Panc1 (cell line): ENCODE results near the gene BRD4. TPM values are rescaled to one million over a fixed set of nuclear protein-coding genes. Genes with fewer than 3 reads are reported as not detected.

ENCODE experiments used
- ATAC-seq: fragments of 200-7000 bp; cut with Tn5 transposase; 2 replicates; pipeline ENCODE4 v1.9.1; 2020; ENCODE audit warnings: mild to moderate bottlenecking, moderate library complexity
- BruUV-seq: library from RNA; stranded (reverse); fragments of 400-500 nt; replicated peaks from 2 replicates; lab custom pipeline; 2021; lab: Mats Ljungman, UMichigan
- CTCF ChIA-PET: fragments of 300-600 bp; sonication (Branson Sonifier 250); formaldehyde crosslinking; loops from one replicate; lab custom pipeline; 2022; ENCODE audit warnings: antibody characterized with exemption; lab: Charles Lee
- POLR2A ChIA-PET: fragments of 300-600 bp; sonication (Branson Sonifier 250); formaldehyde crosslinking; loops from one replicate; lab custom pipeline; 2022; ENCODE audit warnings: antibody characterized with exemption; lab: Charles Lee
- DNase-seq: peaks from one replicate; pipeline ENCODE4 v3.0.0-alpha.2; 2010; ENCODE audit warnings: low read depth, low spot score
- H3K27ac ChIP-seq: 2 replicates; pipeline ENCODE4 v1.5.1; 2011; ENCODE audit warnings: mild to moderate bottlenecking, low read length, inconsistent platforms
- H3K27me3 ChIP-seq: fragments of 200-500 bp; sonication (Bioruptor generic); 2 replicates; pipeline ENCODE4 v1.6.0; 2014; ENCODE audit warnings: low read length, inconsistent platforms; ENCODE audit not compliant: control insufficient read depth, insufficient read depth
- H3K36me3 ChIP-seq: fragments of 200-500 bp; sonication (Bioruptor generic); 2 replicates; pipeline ENCODE4 v1.5.1; 2014; ENCODE audit warnings: inconsistent platforms, mild to moderate bottlenecking, low read length, moderate library complexity; ENCODE audit not compliant: control insufficient read depth, insufficient read depth
- H3K4me1 ChIP-seq: 2 replicates; pipeline ENCODE4 v1.5.1; 2011; ENCODE audit warnings: inconsistent platforms, mild to moderate bottlenecking, low read length, moderate library complexity; ENCODE audit not compliant: control insufficient read depth, insufficient read depth
- H3K4me3 ChIP-seq, 2 experiments: 2 replicates each; pipeline ENCODE4 v1.5.1; 2011 to 2012; ENCODE audit warnings: low read depth in 2 of 2, low read length in 2 of 2, mild to moderate bottlenecking in 2 of 2, inconsistent platforms in 1 of 2, moderate library complexity in 1 of 2
- H3K9me3 ChIP-seq: fragments of 200-500 bp; sonication (Bioruptor generic); 2 replicates; pipeline ENCODE4 v1.5.1; 2014; ENCODE audit warnings: low read depth, mild to moderate bottlenecking, inconsistent platforms, low read length, moderate library complexity; ENCODE audit not compliant: control insufficient read depth, insufficient read depth
- POLR2AphosphoS5 ChIP-seq: IDR thresholded peaks from 2 replicates; pipeline ENCODE4 v1.6.1; 2012; ENCODE audit warnings: mild to moderate bottlenecking, low read depth, low read length, moderate library complexity
- SIN3A ChIP-seq: IDR thresholded peaks from 2 replicates; pipeline ENCODE4 v1.6.1; 2012; ENCODE audit warnings: low read depth, mild to moderate bottlenecking, low read length, moderate library complexity, borderline replicate concordance; ENCODE audit not compliant: insufficient read depth
- TCF7L2 ChIP-seq: IDR thresholded peaks from 2 replicates; pipeline ENCODE4 v1.6.1; 2011; ENCODE audit warnings: mild to moderate bottlenecking, low read depth, low read length, inconsistent platforms
- in situ Hi-C: cut with HindIII; loops from 2 replicates; pipeline ENCODE4 v1.10.0; 2016; ENCODE audit warnings: low sequenced_read_pairs, low pct_unique_long_range_greater_than_20kb
- intact Hi-C: fragments of 100-400 bp; cut with micrococcal nuclease; formaldehyde crosslinking; loops from one replicate; pipeline ENCODE4 v1.10.0; 2022; ENCODE audit not compliant: unreplicated experiment
- total RNA-seq: library from RNA; stranded (reverse); gene quantifications from one replicate; pipeline ENCODE4 v1.2.1, GENCODE V29; 2021; ENCODE audit not compliant: unreplicated experiment
- TF ChIP-seq, protein P1 (sequence below): fragments of 450-650 bp; IDR thresholded peaks from 2 replicates; pipeline ENCODE4 v1.5.1; 2017; ENCODE audit warnings: mild to moderate bottlenecking
- TF ChIP-seq, protein P2 (sequence below), 2 experiments: IDR thresholded peaks; 2 replicates each; pipeline ENCODE4 v1.6.1; 2011 to 2012; ENCODE audit warnings: low read depth in 2 of 2, control low read depth in 1 of 2, low read length in 1 of 2, mild to moderate bottlenecking in 1 of 2, moderate library complexity in 1 of 2; ENCODE audit not compliant: insufficient read depth in 1 of 2

BRD4 gene
- total RNA-seq, 1 experiment from 2014 or later: 102 TPM

DNA sequence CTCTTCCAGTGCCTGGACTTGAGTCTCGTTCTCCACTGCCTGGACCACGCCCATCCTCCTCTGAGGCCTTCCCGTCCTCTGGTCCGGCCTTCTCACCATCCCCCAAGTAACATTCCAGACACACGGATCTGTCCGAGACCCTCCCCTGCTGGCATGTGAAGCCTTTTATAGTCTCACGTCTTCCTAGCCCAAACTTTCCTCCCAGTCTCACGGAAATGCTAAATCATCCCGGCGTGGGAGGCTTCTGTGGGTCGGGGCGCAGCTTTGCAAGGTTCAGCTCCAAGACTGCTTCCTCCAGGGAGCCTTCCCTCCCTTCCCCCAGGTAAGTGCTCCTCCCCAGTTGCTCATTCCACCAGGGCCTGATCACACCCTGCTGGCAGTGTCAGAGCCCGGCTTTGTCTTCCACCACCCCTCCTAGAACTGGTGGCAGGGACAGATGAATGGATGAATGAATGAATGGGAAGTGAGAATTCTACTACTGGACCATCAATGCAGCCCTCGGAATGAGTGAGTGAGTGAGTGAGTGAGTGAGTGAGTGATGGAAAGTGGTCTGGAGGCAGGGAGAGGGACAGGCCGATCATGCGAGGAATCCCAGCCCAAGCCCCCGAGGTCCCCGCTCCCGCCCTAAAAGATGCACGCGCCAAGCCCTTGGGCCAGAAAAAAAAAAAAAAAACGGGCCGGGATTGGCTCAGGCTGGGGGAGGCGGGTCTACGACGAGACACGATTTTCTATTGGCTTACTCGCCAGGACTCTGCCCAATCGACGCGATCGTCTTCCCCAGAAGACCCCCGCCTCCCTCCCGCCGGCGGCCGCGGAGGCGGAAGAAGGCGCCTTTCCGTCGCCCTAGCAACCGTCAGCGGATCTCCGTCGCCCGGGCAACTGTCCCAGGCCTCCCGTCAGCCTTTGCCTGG, 109.3 kb downstream of the BRD4 start:
- DNase-seq (peak; percentile 24), ATAC-seq (peak; percentile 97)
- Histone ChIP-seq H3K27ac (peak overlapping the region; percentile 65), H3K4me3 (peak overlapping the region; percentile 54 to 56), H3K9me3 (no peaks in the 10 kb centered on the region), H3K4me1 (peaks cover 6% of the 10 kb centered on the region), H3K36me3 (no peaks in the 10 kb centered on the region), H3K27me3 (no peaks in the 10 kb centered on the region)
- CTCF ChIA-PET: no interaction called here
- POLR2A ChIA-PET: no interaction called here
- intact Hi-C loops (no loop called here), in situ Hi-C loops (no loop called here)
- TF ChIP-seq TCF7L2 (no peak), SIN3A (no peak), POLR2AphosphoS5 (0 out of 2 replicates have a peak, but pooled peaks have one; percentile 19)
- TF ChIP-seq, protein P1, sequence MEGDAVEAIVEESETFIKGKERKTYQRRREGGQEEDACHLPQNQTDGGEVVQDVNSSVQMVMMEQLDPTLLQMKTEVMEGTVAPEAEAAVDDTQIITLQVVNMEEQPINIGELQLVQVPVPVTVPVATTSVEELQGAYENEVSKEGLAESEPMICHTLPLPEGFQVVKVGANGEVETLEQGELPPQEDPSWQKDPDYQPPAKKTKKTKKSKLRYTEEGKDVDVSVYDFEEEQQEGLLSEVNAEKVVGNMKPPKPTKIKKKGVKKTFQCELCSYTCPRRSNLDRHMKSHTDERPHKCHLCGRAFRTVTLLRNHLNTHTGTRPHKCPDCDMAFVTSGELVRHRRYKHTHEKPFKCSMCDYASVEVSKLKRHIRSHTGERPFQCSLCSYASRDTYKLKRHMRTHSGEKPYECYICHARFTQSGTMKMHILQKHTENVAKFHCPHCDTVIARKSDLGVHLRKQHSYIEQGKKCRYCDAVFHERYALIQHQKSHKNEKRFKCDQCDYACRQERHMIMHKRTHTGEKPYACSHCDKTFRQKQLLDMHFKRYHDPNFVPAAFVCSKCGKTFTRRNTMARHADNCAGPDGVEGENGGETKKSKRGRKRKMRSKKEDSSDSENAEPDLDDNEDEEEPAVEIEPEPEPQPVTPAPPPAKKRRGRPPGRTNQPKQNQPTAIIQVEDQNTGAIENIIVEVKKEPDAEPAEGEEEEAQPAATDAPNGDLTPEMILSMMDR: no peak
- TF ChIP-seq, protein P2, sequence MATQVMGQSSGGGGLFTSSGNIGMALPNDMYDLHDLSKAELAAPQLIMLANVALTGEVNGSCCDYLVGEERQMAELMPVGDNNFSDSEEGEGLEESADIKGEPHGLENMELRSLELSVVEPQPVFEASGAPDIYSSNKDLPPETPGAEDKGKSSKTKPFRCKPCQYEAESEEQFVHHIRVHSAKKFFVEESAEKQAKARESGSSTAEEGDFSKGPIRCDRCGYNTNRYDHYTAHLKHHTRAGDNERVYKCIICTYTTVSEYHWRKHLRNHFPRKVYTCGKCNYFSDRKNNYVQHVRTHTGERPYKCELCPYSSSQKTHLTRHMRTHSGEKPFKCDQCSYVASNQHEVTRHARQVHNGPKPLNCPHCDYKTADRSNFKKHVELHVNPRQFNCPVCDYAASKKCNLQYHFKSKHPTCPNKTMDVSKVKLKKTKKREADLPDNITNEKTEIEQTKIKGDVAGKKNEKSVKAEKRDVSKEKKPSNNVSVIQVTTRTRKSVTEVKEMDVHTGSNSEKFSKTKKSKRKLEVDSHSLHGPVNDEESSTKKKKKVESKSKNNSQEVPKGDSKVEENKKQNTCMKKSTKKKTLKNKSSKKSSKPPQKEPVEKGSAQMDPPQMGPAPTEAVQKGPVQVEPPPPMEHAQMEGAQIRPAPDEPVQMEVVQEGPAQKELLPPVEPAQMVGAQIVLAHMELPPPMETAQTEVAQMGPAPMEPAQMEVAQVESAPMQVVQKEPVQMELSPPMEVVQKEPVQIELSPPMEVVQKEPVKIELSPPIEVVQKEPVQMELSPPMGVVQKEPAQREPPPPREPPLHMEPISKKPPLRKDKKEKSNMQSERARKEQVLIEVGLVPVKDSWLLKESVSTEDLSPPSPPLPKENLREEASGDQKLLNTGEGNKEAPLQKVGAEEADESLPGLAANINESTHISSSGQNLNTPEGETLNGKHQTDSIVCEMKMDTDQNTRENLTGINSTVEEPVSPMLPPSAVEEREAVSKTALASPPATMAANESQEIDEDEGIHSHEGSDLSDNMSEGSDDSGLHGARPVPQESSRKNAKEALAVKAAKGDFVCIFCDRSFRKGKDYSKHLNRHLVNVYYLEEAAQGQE (IDR thresholded peaks at IDR 0.05; ENCODE audit: insufficient read depth in 1 of 2, low read depth in 2 of 2, low read length in 1 of 2): no peak
- BruUV-seq: no TSS peak

DNA sequence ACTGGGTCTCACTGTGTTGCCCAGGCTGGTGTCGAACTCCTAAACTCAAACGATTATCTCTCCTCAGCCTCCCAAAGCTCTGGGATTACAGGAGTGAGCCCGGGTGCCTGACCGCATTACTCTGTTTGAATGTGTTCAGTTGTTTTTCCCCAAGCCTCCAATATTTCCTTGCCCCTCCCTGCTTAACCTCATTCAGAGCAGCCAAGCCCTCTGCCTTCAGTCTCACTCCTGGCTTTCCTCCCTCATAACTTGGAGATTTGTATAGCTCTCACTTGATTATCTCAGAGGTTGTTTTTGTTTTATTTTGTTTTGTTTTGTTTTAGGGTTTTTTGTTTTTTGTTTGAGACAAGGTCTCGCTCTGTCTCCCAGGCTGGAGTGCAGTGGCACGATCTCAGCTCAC, 111.5 kb downstream of the BRD4 start:
- Histone ChIP-seq H3K9me3 (no peaks in the 10 kb centered on the region), H3K4me1 (peaks cover 6% of the 10 kb centered on the region), H3K27me3 (no peaks in the 10 kb centered on the region), H3K27ac (no peak overlapping the region), H3K36me3 (no peaks in the 10 kb centered on the region), H3K4me3 (no peak overlapping the region)
- ChIA-PET POLR2A (no interaction called here), CTCF (no interaction called here)
- intact Hi-C loops (no loop called here), in situ Hi-C loops (no loop called here)
- ATAC-seq (no peak), DNase-seq (no peak)
- TF ChIP-seq POLR2AphosphoS5 (no peak), TCF7L2 (no peak), SIN3A (no peak)
- no TSS peak for BruUV-seq

DNA sequence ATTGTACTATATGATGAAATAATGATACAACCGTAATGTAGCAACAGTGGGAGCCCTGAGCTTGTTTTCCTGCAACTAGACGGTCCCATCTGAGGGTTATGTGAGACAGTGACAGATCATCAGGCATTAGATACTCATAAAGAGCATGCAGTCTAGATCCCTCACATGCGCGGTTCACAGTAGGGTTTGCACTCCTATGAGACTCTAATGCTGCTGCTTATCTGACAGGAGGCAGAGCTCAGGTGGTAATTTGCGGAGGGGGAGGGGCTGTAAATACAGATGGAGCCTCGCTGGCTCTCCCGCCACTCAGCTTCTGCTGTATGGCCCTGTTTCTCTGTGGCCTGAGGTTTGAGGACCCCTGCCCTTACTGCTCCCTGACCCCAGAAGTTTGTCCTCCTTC, 113.8 kb downstream of the BRD4 start:
- H3K4me3 ChIP-seq: no peak overlapping the region
- peaks cover 6% of the 10 kb centered on the region for H3K4me1 ChIP-seq
- DNase-seq (no peak), ATAC-seq (no peak)
- ChIA-PET POLR2A (no interaction called here), CTCF (no interaction called here)
- intact Hi-C loops: no loop called here
- TF ChIP-seq TCF7L2 (no peak), POLR2AphosphoS5 (no peak), SIN3A (no peak)
- TF ChIP-seq, protein P1: no peak
- TF ChIP-seq, protein P2 (IDR thresholded peaks at IDR 0.05; ENCODE audit: insufficient read depth in 1 of 2, low read depth in 2 of 2, low read length in 1 of 2): no peak
- BruUV-seq: no TSS peak
- in situ Hi-C loops: no loop called here
- H3K27ac ChIP-seq: no peak overlapping the region
- H3K27me3 ChIP-seq: no peaks in the 10 kb centered on the region
- H3K36me3 ChIP-seq: no peaks in the 10 kb centered on the region
- H3K9me3 ChIP-seq: no peaks in the 10 kb centered on the region
